H1 (cell line): ENCODE results near the gene FHOD1. TPM values are rescaled to one million over a fixed set of nuclear protein-coding genes. Genes with fewer than 3 reads are reported as not detected.

ENCODE experiments used
- CHD1 ChIP-seq: IDR thresholded peaks from 2 replicates; pipeline ENCODE4 v1.6.1; 2012; ENCODE audit warnings: low read depth, low read length, improper control_type of control experiment
- CHD7 ChIP-seq: fragments of 300-600 bp; sonication (generic); IDR thresholded peaks from 2 replicates; pipeline ENCODE4 v1.7.1; 2012; ENCODE audit warnings: low read length, moderate library complexity, mild to moderate bottlenecking, inconsistent platforms; ENCODE audit not compliant: insufficient replicate concordance
- CTBP2 ChIP-seq: IDR thresholded peaks from 2 replicates; pipeline ENCODE4 v1.7.0; 2011; ENCODE audit warnings: borderline replicate concordance, mild to moderate bottlenecking, moderate library complexity, mixed read lengths, low read length; ENCODE audit not compliant: insufficient read depth, insufficient read length
- EGR1 ChIP-seq: IDR thresholded peaks from 2 replicates; pipeline ENCODE4 v1.6.1; 2011; ENCODE audit warnings: low read depth, low read length, borderline replicate concordance
- FOSL1 ChIP-seq: IDR thresholded peaks from 2 replicates; pipeline ENCODE4 v1.6.1; 2011; ENCODE audit warnings: mild to moderate bottlenecking, low read depth, low read length, moderate library complexity; ENCODE audit not compliant: insufficient read depth
- HDAC6 ChIP-seq: IDR thresholded peaks from one replicate; pipeline ENCODE4 v1.7.1; 2012; ENCODE audit warnings: low read depth, mild to moderate bottlenecking, inconsistent platforms, low read length, moderate library complexity
- MAFK ChIP-seq: IDR thresholded peaks from 2 replicates; pipeline ENCODE4 v1.6.1; 2012; ENCODE audit warnings: low read depth, mild to moderate bottlenecking, improper control_type of control experiment, low read length
- NANOG ChIP-seq: IDR thresholded peaks from 2 replicates; pipeline ENCODE4 v1.6.1; 2011; ENCODE audit warnings: low read length, low read depth, mild to moderate bottlenecking, inconsistent platforms; ENCODE audit not compliant: insufficient read depth, poor library complexity, severe bottlenecking
- RXRA ChIP-seq: IDR thresholded peaks from 2 replicates; pipeline ENCODE4 v1.6.1; 2011; ENCODE audit warnings: low read depth, mild to moderate bottlenecking, low read length, moderate library complexity; ENCODE audit not compliant: insufficient read depth
- SAP30 ChIP-seq: fragments of 300-600 bp; sonication (generic); IDR thresholded peaks from 2 replicates; pipeline ENCODE4 v1.7.1; 2012; ENCODE audit warnings: low read length, moderate library complexity, mild to moderate bottlenecking, inconsistent platforms; ENCODE audit not compliant: insufficient read depth, insufficient replicate concordance
- SUZ12 ChIP-seq: fragments of 200-600 bp; sonication (generic); IDR thresholded peaks from 2 replicates; pipeline ENCODE4 v1.6.1; 2012; ENCODE audit warnings: mild to moderate bottlenecking, inconsistent platforms, low read length, moderate library complexity, mixed read lengths
- YY1 ChIP-seq: IDR thresholded peaks from 2 replicates; pipeline ENCODE4 v1.6.1; 2011; ENCODE audit warnings: low read depth, mild to moderate bottlenecking, low read length
- polyA plus RNA-seq, 7 experiments: library from polyadenylated mRNA; depleted of rRNA in 3 of 7; stranded (reverse) in 5 of 7; unstranded in 2 of 7; fragments of >200 nt in 5 of 7; fragments of 200-250 nt in 2 of 7; gene quantifications; 1 replicate in 5 of 7; 2 replicates in 1 of 7; 4 replicates in 1 of 7; pipeline versions ENCODE4 v1.2.1 to v1.2.3, GENCODE V29; 2011 to 2013; ENCODE audit warnings: missing spikeins in 2 of 7, mixed read lengths in 2 of 7
- total RNA-seq: library from RNA; stranded (reverse); fragmentation: NEBNext Ultra II Directional; extraction: Animal tissue kit (Norgen Biotek cat#: 25700); gene quantifications from 2 replicates; pipeline ENCODE4 v1.2.1, GENCODE V29; 2021

The FHOD1 gene
- total and polyA plus RNA-seq, 2 of the 8 experiments (the other 6 are each of a cell fraction or from before 2014, with no cell fraction given): 31.3 to 60.7 TPM

GRCh38 chr16:67211674-67212073, 35.6 kb downstream of the FHOD1 start (continued):
- no peak for TF ChIP-seq CHD7
- no peak for TF ChIP-seq HDAC6
- no peak for TF ChIP-seq SAP30
- TF ChIP-seq EGR1: no peak
- no peak for TF ChIP-seq SUZ12
- TF ChIP-seq RXRA: no peak
- TF ChIP-seq CTBP2: no peak
- TF ChIP-seq YY1: no peak
- no peak for TF ChIP-seq CHD1
- no peak for TF ChIP-seq NANOG
- TF ChIP-seq MAFK: no peak
- TF ChIP-seq FOSL1: no peak
- TF ChIP-seq, all 59 proteins: peak for 0
